Measurements from ENCODE around the gene USF1.

DNA sequence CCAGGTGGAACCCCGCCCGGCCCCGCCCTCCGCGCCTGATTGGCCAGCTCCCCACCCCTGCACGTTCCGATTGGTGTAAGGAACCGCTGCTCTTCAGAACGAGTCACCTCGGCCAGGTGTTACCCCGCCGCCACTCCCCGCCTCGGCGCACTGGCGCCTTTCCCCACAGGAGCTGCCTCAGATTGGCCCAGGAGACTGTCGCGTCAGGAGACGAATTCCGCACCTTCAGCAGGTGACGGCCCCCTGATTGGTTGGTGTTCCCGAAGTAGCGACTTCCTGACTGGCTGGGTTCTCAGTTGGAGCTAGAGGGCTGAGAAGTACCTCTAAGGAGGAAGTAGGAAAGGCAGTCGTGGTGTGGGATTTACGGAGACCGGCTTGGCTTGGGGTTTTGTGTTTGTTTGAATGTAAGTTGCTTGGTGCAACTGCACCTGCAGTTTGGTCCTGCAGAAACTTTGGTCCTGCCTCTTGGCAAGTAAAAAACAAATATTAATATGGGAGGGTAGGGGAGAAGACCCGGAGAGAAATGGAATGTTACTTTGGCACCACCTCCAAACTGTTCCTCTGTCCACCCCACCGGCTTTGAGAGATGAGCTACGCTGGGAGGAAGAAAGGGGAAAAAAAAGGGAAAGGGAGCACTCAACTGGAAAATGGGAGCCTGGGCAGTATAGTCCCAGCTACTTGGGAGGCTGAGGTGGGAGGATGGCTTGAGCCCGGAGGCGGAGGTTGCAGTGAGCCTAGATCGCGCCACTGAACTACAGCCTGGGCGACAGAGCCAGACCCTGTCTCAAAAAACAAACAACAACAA lies 24.4 kb downstream of the USF1 start:
- TF ChIP-seq, protein P1, sequence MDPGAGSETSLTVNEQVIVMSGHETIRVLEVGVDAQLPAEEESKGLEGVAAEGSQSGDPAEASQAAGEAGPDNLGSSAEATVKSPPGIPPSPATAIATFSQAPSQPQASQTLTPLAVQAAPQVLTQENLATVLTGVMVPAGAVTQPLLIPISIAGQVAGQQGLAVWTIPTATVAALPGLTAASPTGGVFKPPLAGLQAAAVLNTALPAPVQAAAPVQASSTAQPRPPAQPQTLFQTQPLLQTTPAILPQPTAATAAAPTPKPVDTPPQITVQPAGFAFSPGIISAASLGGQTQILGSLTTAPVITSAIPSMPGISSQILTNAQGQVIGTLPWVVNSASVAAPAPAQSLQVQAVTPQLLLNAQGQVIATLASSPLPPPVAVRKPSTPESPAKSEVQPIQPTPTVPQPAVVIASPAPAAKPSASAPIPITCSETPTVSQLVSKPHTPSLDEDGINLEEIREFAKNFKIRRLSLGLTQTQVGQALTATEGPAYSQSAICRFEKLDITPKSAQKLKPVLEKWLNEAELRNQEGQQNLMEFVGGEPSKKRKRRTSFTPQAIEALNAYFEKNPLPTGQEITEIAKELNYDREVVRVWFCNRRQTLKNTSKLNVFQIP (CRISPR knock-in tag; IDR thresholded peaks at IDR 0.05; ENCODE audit: borderline replicate concordance, low read depth): no peak
- TF ChIP-seq ZFP30 (CRISPR knock-in tag; IDR thresholded peaks at IDR 0.05): no peak
- TF ChIP-seq RARB (CRISPR knock-in tag; IDR thresholded peaks at IDR 0.05): no peak
